Measurements from ENCODE around the gene MKS1. TPM values are rescaled to one million over a fixed set of nuclear protein-coding genes. Genes with fewer than 3 reads are reported as not detected.

The MKS1 gene
- 9.4 and 11.2 TPM in 2 replicates for total RNA-seq

DNA sequence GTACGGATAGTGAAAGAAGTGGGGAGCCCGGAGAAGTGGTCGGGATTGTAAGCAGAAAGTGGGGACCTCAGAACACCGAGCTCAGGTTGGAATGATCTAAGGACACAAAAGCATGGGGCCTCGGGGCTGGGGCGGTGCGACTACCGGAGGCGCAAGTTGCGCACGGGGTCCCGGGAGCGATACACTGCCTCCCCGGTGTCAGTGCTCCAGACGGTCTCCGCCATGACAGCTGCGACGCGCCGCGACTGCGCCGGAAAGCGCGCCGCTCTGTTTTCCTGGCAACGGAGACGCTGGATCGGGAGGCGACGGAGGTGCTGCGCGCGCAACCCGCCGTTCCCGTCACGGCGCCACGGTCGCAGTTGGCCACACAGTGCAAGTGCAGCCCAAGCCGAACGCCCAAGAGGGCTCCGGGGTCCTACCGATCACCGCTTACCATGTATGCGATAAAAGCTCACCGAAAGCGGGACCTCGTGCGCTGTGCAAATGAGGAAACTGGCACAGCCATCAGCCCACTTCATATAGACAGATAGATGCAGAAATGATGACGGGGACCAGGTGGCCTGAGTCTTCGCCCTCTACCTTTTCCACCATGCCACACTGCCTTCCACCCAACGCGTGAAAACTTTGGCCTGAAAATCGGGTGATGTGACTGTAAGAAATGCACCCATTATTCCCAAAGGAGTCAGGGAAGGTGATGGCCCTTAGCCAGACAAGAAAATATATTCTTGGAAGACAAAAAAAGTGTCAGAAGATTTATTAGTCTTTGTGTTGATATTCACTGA, at the start of gene MKS1:
MKS1 (minus strand) TSS at position 249 of the 782 bp plus-strand sequence; CDS start at position 224, 25 bp downstream.

DNA sequence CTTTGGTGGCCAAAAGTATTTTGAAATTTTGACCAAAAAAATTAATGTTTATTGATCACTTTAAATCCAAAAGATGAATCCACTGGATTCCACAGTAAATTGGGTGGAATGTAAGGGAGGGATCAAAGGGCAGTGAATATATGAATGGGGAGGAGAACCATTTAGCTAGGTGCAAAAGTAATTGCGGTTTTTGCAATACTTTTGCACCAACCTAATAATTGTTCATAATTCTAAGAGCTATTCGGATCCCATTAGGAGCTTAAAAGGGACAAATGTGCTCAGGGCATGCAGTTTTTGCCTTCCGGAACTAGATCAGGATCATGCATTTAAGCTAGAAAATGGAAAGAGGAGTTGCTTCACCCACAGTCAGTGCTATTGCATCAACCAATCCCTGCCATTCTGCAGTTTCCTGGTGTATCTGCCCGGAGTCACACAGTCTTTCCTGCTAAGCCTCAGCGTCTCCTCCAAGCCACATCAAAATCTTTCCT, 19.1 kb upstream of the MKS1 start, which contains the start of gene LPO:
LPO (plus strand) TSS at position 438 of the 488 bp plus-strand sequence. CDS start 4,396 bp downstream, outside the sequence.

DNA sequence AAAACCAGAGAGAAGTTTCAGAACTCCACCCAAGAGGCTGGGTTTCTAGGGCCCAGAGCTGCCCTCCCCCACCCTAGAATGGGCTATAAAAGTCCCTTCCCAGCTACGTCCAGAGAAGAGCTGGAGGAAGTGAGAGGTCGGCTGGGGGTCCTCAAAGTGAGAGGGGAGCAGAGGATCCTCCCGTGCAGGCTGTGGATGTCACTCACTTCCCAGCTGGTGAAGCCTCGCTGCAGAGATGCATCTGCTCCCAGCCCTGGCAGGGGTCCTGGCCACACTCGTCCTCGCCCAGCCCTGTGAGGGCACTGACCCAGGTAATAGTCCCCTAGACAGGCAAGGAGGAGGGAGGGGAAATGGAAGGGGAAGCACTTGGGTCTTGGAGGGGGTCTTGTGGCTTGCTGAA, 26.4 kb downstream of the MKS1 start, which contains the start of gene EPX:
EPX (plus strand) TSS at position 115 of the 400 bp plus-strand sequence; CDS start at position 236, 121 bp downstream.

DNA sequence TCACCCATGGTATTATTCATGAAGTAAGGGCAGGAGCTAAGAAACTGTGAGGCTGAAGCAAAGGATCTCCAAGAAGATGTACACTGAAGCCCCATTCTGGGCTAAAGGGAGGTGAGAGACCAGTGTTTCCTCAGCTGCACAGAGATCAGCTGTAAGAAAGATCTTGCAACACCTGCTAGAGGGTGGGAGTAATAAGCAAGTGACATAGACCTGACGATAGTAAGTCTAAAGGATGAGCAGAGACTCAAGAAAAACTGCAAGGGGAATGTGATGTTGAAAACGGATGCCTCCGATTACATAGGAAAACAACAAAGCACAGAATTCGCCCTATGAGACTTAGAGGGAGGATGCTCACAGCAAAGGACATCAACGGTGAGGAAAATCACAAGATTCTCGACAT, 52.4 kb downstream of the MKS1 start, which contains the start of gene OR4D2:
OR4D2 (plus strand) TSS at position 301 of the 400 bp plus-strand sequence. CDS start 2,674 bp downstream, outside the sequence.

Other genes with a start within 250 kb of the MKS1 start
- 42.3 and 69.2 TPM in 2 replicates for gene VEZF1, start 231.0 kb downstream of the MKS1 start, total RNA-seq
- gene SRSF1, start 212.0 kb downstream of the MKS1 start, total RNA-seq = 524 and 537 TPM in 2 replicates
- 12.9 and 14.9 TPM in 2 replicates for gene DYNLL2, start 135.8 kb downstream of the MKS1 start, total RNA-seq
- not detected in 2 replicates for gene OR4D1, start 70.9 kb downstream of the MKS1 start, total RNA-seq
- not detected in 2 replicates for gene OR4D2, start 52.3 kb downstream of the MKS1 start, total RNA-seq
- gene EPX, start 26.5 kb downstream of the MKS1 start, total RNA-seq = not detected in 2 replicates
- gene LPO, start 19.3 kb upstream of the MKS1 start, total RNA-seq = not detected in 2 replicates
- gene MPO, start 61.7 kb upstream of the MKS1 start, total RNA-seq = not detected in 2 replicates
- not detected in 2 replicates for gene TSPOAP1, start 109.5 kb upstream of the MKS1 start, total RNA-seq
- gene SUPT4H1, start 132.9 kb upstream of the MKS1 start, total RNA-seq = 35.8 and 39.2 TPM in 2 replicates
- gene RNF43, start 198.3 kb upstream of the MKS1 start, total RNA-seq = 0.66 TPM in 1 of 2 replicates, not detected in the other

All from thoracic aorta endothelial cell (primary cell).